Nephron progenitor cell (in vitro differentiated cells): Measurements from ENCODE around the gene MAP1A.

Experiments
- DNase-seq: peaks from one replicate; pipeline ENCODE4 v3.0.0; 2021
- H3K27ac Mint-ChIP-seq: 2 replicates; pipeline ENCODE4 v1.8.0; 2021; ENCODE audit warnings: mild to moderate bottlenecking, moderate library complexity, mixed read lengths
- H3K27me3 Mint-ChIP-seq: 2 replicates; pipeline ENCODE4 v1.8.0; 2021; ENCODE audit warnings: mild to moderate bottlenecking, low read depth, mixed read lengths; ENCODE audit not compliant: poor library complexity
- H3K36me3 Mint-ChIP-seq: 2 replicates; pipeline ENCODE4 v1.8.0; 2021; ENCODE audit warnings: low read depth, mixed read lengths
- H3K4me1 Mint-ChIP-seq: 2 replicates; pipeline ENCODE4 v1.8.0; 2021; ENCODE audit warnings: mixed read lengths
- H3K4me3 Mint-ChIP-seq: 2 replicates; pipeline ENCODE4 v1.8.0; 2021; ENCODE audit warnings: mild to moderate bottlenecking, moderate library complexity, mixed read lengths
- H3K9me3 Mint-ChIP-seq: 2 replicates; pipeline ENCODE4 v1.8.0; 2021; ENCODE audit warnings: mild to moderate bottlenecking, moderate library complexity, mixed read lengths
- TF ChIP-seq, protein P1 (sequence below): fragments of 200-600 bp; sonication (generic); IDR thresholded peaks from 2 replicates; pipeline ENCODE4 v1.5.0; 2021; ENCODE audit warnings: antibody characterized with exemption

The MAP1A gene

DNA sequence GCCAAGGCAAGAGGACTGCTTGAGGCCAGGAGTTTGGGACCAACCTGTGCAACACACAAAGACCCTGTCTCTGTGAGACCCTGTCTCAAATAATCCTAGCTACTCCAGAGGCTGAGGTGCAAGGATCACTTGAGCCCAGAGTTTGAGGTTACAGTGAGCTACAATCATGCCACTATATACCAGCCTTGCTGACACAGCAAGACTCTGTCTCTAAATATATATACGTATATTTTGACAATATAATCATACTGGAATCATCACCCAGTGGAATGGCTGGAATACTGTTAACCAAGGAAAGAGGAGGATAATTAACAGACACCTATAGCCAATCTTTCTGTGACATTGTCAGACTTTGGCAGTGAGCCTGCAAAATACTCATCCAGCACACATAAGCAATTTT is 9.0 kb upstream of the MAP1A start:
- Mint-ChIP-seq H3K9me3 (no peaks in the 10 kb centered on the region), H3K27ac (no peak overlapping the region), H3K4me3 (peak overlapping the region; percentile 55), H3K4me1 (peaks cover 54% of the 10 kb centered on the region), H3K36me3 (no peaks in the 10 kb centered on the region), H3K27me3 (peaks cover 17% of the 10 kb centered on the region)
- TF ChIP-seq, protein P1, sequence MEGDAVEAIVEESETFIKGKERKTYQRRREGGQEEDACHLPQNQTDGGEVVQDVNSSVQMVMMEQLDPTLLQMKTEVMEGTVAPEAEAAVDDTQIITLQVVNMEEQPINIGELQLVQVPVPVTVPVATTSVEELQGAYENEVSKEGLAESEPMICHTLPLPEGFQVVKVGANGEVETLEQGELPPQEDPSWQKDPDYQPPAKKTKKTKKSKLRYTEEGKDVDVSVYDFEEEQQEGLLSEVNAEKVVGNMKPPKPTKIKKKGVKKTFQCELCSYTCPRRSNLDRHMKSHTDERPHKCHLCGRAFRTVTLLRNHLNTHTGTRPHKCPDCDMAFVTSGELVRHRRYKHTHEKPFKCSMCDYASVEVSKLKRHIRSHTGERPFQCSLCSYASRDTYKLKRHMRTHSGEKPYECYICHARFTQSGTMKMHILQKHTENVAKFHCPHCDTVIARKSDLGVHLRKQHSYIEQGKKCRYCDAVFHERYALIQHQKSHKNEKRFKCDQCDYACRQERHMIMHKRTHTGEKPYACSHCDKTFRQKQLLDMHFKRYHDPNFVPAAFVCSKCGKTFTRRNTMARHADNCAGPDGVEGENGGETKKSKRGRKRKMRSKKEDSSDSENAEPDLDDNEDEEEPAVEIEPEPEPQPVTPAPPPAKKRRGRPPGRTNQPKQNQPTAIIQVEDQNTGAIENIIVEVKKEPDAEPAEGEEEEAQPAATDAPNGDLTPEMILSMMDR = no peak
- no peak for DNase-seq

DNA sequence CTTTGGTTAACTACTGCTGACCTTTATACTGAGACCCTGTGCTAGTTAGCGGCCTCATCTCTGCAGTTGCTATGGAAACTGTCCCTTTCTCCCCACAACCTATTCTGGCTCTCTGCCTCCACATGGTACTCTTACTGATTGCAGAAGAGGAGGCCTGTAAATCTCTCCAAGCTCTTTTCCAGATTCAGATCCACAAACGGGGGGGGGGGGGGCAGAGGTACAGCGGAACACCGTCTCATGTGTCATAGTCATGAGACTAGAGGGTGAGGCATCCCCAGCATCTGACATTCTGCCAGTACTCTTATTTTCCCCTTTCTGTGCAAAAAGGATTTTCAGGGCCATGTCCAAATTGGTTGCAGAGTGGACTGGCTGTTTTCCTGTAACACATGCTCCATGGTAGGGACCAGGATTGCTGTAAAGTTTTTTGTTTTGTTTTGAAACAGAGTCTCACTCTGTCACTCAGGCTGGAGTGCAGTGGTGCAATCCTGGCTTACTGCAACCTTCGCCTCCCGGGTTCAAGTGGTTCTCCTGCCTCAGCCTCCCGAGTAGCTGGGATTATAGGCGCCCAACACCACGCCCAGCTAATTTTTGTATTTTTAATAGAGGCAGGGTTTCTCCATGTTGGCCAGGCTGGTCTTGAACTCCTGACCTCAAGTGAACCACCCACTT is 8.3 kb upstream of the MAP1A start:
- Mint-ChIP-seq H3K36me3 (no peaks in the 10 kb centered on the region), H3K9me3 (no peaks in the 10 kb centered on the region), H3K4me3 (peak overlapping the region; percentile 92), H3K27ac (peak overlapping the region; percentile 95), H3K4me1 (peaks cover 60% of the 10 kb centered on the region), H3K27me3 (peaks cover 14% of the 10 kb centered on the region)
- no peak for DNase-seq
- TF ChIP-seq, protein P1 = no peak

DNA sequence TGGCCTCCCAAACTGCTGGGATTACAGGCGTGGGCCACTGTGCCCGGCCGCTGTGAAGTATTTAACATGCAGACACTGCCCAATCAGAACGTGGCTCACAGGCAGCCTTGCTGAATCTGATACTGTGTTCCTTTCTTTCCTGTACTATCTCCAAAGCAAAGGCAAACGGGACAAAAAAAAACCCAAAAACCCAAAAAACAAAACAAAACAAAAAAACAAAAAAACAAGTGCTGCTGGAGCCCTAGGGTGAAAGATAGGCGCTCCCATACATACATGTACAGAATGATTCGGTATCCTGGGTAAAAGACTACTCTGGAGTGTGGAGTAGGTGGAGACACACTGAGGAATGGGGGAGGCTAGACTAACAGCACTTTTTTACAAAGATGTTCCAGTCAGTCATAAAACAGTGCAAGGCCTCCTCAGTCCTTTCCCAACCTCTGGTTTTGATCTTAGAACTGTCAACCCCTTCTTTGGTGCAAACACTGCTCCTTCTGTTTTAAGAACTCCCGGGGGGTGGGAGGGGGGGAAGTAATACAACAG is 7.7 kb upstream of the MAP1A start:
- Mint-ChIP-seq H3K4me3 (peak overlapping the region; percentile 92), H3K9me3 (no peaks in the 10 kb centered on the region), H3K27me3 (peaks cover 14% of the 10 kb centered on the region), H3K4me1 (peaks cover 66% of the 10 kb centered on the region), H3K27ac (peak overlapping the region; percentile 95), H3K36me3 (no peaks in the 10 kb centered on the region)
- TF ChIP-seq, protein P1 = no peak
- no peak for DNase-seq

DNA sequence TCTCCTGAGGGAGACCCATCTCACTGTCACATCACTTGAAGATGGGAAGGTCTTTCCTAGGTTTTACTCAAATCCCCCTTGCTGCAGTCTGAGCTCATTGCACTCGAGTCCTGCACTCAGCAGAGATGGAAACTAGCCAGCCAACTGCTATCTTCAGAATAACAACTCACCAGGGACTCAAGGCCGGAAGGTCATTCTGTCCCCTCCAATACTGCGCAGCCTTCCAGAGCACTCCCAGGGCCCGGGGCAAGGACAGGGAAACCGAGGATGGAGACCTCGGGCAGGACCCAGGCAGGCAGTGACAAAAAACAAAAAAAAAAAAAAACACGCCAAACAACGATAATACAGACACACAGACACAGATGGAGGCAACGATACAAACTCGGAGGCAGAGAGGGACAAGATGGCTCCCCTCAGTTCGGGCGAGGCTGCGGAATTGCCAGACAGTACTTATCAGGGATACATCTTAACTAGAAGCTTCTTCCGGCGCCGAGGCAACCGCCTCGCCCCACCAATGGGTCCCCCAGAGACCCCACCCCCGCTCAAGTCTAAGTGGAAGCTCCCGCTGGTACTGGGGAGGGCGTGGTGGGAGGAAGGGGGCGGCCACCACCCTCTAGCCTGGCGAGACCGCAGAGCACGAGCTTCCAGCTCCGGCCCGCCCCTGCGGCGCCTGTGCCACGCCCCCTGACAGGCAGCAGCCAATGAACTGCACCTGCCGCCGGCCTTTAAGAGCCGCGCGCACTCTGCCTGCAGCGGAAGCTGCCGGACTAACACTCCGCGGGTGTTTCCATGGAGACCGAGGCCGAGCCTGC is 7.0 kb upstream of the MAP1A start:
- H3K9me3 Mint-ChIP-seq = no peaks in the 10 kb centered on the region
- no peaks in the 10 kb centered on the region for H3K36me3 Mint-ChIP-seq
- H3K4me3 Mint-ChIP-seq = peak overlapping the region; percentile 92
- peaks cover 14% of the 10 kb centered on the region for H3K27me3 Mint-ChIP-seq
- H3K4me1 Mint-ChIP-seq = peaks cover 69% of the 10 kb centered on the region
- TF ChIP-seq, protein P1 = peak; percentile 26
- H3K27ac Mint-ChIP-seq = peak overlapping the region; percentile 93
- peak; percentile 98 for DNase-seq

DNA sequence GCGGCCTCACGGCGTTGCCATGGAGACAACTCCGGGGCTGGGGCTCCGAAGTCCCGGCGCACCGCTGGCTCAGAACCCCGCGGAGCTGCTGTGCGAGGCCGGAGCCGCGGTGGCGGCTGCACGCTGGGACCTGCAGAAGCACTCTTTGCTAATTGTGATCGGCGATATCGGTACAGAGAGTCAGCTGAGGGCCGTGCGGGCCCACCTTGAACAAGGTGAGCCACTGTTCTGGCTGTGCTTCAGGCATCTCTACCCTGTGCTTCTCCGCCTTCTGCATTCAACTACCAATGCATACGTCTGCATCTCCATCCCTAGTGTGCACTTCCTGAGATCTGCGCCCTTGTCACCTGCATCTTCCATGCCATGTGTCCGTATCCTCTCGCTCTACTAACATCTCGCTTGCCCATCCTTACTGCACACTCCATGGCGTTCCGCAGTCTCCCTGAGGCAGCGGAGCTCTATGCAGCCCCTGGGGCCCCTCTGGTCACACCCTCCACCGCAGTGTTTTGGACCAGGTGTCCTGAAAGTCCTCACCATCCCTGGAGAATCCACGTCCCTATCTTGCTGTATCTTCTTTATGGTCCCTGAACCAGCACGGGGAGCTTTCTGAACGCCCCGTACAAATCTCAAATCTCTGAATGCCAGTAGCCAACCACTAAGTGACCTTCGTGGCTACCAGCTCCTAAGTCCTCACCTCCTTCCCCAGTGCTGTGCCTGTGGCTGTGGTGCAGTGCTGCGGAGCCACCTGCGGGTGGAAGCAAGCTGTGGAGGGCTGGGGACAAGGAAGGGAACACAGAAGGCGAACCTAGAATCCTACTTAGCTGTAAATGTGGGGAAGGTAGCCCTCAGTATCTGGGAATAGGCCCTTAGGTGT is 6.2 kb upstream of the MAP1A start:
- peak; percentile 25 for DNase-seq
- H3K27ac Mint-ChIP-seq = peak overlapping the region; percentile 30

More for the DNA sequence above, 6.2 kb upstream of the MAP1A start:
- H3K4me1 Mint-ChIP-seq = peaks cover 69% of the 10 kb centered on the region
- peak overlapping the region; percentile 92 for H3K4me3 Mint-ChIP-seq
- H3K27me3 Mint-ChIP-seq = peaks cover 14% of the 10 kb centered on the region
- H3K9me3 Mint-ChIP-seq = no peaks in the 10 kb centered on the region
- TF ChIP-seq, protein P1 = no peak
- H3K36me3 Mint-ChIP-seq = no peaks in the 10 kb centered on the region
